ENCODE measurements around the gene MRFAP1L1.

The MRFAP1L1 gene

DNA sequence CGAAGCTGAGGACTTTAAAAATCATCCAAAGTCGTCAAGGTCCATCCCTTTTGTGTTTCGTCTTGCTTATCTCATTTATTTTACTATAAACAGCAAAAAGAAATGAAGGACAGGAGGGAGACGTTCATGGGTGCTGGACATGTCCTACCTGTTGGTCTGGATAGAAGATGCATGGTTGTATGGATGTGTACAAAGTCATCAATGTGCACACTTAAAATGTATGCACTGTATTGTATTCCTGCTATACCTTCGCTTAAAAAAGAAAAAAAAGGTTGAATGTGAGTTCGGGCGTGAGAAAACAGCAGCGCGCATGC, 6.0 kb upstream of the MRFAP1L1 start:
- DNase-seq, result no peak

DNA sequence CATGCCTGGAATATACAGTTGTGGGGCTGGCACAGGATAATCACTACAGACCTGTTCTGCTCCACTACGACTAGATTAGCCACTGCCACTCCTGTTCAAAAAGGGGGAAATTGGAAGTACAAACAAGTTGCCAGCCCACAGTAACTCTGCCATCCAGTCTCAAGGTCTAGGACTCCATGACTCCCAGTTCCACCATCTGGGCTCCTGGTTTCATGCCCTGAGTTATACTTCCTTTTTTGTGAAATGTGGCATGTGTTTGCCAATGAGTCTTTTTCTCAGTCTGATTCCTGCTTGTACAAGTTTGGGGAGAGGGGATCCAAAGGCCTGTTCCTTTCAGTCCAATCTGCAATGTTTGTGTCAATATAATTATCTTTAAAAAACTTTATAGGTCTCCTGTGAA, 5.3 kb upstream of the MRFAP1L1 start:
- no peak for DNase-seq

DNA sequence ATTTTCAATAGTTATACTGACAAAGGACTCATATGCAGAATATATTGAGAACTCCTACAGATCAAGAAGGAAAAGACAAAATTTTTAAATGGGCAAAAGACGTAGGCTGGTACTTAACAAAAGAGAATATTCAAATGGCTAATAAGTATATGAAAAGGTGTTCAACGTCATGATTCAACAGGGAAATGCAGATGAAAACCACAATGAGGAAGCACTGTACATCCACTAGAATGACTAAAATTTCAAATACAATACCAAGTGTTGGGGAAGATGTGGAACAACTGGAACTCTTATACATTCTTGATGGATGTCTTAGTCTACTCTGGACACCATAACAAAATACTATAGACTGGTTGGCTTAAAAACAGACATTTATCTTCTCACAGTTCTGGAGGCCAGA, 1.3 kb upstream of the MRFAP1L1 start:
- DNase-seq, result no peak

DNA sequence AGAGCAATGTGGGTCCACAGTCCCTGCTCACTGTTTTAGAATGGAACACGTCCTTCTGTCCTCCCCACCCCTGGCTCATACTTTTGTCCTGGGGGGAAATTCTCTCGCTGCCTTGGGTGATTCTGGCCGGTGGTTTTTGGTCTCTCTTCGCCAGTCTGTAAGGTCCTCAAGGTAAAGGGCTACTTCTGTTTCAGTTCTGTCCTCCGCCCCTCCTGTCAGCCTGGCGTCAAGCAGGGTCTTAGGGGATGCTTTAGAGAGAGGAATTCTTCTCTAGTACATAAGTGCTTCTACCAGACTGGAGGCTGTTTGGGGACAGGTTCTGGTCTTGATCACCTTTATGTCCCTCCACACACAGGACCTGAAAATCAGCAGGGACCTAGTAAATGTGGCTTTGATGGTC, 617 bp upstream of the MRFAP1L1 start:
- DNase-seq, result no peak

DNA sequence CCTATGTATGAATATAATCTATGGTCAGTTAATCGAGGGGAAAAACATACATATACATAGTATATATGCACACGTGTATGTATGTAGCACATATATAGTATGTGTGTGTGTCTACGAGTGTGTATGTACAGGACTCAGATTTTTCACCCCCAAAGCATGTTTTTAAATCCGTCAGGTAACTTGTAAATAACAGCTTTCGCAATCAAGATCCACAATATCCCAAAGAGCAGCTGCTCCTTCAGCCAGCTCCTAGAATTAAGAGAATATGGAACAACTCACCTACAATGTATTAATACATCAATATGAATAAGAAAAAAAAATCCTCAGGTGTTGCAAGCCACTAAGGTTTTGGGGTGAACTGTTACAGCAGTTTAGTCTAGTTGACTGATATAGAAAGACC, 3.5 kb downstream of the MRFAP1L1 start:
- DNase-seq, result no peak

DNA sequence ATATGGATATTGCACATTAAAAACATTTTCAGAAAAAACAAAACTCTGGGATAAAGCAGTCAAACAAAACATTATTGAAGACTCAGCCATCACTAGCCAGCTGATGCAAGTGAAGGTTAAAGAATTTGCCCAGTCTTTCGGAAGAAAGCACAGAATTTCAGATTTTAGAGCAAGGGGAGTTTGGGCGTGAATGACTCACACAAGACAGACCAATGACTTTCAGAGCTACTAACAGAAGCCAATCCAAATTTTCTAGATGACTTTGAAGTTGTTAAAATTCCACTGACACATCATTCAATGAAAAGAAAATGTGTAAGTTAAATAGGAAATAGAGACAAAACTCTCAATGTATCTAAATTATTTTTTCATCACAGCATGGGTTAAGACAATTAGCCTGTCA, 4.0 kb downstream of the MRFAP1L1 start:
- no peak for DNase-seq

DNA sequence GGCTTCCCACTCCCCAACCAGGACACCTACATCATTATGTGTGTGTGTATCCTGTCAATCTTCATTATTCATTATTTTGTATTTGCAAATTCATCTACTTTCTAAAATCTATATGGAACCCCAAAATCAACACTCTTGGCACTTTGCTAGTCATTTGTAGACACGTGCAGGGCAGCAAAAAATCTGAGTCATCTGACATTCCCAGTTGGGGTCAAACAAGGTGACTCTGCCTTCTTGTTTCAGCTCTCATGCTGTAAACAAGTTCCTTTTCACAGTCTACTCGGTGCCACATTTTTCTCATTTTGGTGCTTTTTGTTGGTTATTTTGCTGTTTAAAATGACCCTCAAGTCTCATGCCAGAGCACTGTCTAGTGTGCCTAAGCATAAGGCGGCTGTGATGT, 5.9 kb downstream of the MRFAP1L1 start:
- DNase-seq, result no peak

DNA sequence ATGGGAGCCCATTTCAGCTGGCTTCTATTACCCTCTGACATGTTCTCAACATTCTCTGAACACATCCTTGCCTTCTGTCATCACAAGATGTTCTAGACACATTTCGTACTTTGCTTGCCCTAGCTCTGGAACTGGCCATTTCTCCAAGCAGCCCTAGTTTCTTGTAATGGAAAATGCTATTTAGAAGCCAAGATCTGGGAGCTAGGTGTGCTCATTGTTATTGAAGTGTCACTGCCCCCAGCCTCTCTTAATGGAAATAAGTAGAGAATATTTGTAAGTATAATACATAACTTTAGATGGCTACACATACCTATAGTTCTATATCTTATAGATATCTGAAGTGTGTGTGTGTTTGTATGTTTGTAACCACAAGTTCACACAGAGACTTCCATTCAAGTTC, 6.9 kb downstream of the MRFAP1L1 start:
- no peak for DNase-seq

DNA sequence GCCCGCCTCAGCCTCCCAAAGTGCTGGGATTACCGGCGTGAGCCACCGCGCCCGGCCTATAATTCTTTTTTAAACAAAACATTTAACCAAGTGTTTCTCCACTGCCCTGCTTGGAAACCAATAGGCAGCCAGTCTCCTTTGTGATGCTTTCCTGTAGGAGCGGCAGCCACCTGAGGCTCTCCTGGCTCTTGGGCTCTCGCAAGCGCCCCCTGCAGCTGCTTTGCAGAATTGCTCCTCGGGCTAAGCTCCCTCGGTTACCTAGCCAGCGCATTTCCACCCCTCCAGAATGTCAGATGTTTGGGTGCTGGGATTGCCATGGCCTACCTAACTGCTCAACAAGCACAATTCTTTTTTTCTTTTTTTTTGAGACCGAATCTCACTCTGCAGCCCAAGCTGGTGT, 8.3 kb downstream of the MRFAP1L1 start:
- DNase-seq, result no peak

DNA sequence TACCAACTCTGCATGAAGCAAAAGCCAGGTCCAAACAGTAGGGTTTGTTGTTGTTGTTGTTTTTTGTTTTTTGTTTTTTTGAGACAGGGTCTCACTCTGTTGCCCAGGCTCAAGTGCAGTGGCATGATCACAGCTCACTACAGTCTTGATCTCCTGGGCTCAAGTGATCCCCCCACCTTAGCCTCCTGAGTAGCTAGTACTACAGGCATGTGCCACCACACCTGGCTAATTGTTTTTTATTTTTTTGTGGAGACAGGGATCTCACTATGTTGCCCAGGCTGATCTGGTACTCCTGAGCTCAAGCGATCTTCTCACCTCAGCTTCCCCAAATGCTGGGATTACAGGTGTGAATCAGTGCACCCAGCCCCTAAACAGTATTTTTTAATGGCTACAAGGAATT, 9.8 kb downstream of the MRFAP1L1 start:
- DNase-seq, result no peak

DNA sequence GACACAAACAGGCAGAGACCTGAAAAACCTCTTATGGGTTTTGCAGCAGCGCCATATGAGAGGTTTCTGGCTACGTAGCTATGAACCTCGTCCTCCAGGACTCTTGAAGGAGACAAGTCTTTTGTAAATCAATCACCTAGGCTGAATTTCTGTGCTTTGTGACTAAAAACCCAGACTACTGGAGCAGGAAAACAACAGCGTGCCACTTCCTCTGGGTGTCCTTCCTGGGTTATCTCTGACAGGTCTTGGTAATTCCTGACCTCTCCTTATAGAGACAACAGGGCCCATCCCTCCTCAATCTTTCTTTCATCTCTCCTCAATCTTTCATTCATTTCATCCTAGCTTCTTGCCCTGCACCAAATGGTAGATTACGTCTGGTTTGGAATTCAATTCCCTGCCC, 10.3 kb downstream of the MRFAP1L1 start:
- no peak for DNase-seq

DNA sequence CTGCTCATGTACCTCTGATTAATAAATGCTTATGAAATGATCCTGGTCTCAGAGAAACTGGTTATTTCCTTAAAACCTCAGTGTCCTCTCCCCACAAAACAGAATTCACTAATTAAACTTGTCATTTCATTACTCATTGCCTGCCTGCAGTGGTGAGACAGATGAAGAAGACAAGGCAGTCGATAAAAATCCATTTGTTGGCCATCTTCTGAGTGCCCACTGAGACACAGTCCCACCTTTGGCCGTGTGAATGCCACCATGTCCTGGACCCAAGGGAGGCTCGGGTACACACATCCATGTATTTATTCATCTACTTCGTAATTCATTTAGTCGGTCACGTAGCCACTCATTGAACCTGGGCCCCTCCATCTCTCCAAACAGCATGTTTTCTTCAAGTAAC, 12.5 kb downstream of the MRFAP1L1 start:
- DNase-seq, result no peak

DNA sequence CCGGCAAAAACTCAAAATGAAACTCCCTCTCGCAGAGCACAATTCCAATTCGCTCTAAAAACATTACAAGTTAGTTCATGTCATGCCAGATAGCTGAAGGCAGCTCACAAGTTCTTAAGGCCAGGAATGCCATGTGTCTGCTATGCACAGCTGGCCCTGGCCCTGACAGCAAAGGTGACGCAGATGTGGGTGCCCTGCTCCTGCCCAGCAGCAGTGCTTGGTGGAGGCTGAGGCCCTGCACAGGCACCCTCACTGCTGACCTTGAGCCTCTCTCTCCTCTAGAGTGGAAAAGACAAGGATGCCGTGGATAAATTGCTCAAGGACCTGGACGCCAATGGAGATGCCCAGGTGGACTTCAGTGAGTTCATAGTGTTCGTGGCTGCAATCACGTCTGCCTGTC, 13.1 kb downstream of the MRFAP1L1 start:
- DNase-seq, result no peak

DNA sequence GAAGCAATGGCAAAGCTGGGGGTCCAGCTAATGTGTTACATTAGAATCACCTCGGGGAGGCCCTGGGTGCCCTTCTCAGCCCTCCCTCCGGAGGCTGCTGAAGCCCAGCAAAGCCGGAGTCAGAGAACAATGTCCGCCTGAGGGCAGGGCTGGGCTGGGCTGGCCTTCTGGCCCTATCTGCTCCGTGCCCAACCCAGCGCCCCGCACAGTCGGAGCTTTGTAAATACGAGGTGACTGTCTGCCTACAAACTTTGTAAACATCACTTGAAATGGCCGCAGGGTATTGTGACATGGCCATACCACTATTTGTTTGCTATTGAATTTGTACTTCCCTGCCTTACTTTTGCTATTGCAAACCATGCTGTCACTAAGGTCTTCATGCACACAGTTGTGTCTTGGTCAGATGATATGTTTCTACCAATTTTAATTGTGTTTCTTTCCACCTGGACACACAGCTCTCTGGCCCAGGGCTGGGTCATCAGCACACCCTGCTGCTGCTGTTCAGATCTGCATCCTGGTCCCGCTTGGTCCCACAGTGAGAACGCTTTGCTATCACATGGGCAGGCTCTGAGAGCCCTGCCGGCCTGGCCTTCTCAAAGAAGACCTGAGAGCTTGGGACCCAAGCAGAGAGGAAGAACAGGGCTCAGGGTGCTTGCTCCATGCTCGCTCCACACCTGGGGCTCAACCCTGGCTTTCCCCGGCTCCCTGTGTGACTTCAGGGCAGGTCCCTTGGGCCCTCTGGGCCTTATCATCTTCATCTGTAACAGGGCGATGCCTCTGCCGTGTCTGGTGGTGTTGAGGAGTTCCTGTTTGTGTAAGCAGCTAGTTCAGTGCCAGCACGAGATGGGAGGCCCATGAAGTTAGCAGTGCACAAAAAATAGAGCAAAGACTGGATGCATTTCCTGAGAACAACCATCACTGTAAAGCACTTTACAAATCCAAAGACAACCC, 13.7 kb downstream of the MRFAP1L1 start:
- DNase-seq, result no peak

DNA sequence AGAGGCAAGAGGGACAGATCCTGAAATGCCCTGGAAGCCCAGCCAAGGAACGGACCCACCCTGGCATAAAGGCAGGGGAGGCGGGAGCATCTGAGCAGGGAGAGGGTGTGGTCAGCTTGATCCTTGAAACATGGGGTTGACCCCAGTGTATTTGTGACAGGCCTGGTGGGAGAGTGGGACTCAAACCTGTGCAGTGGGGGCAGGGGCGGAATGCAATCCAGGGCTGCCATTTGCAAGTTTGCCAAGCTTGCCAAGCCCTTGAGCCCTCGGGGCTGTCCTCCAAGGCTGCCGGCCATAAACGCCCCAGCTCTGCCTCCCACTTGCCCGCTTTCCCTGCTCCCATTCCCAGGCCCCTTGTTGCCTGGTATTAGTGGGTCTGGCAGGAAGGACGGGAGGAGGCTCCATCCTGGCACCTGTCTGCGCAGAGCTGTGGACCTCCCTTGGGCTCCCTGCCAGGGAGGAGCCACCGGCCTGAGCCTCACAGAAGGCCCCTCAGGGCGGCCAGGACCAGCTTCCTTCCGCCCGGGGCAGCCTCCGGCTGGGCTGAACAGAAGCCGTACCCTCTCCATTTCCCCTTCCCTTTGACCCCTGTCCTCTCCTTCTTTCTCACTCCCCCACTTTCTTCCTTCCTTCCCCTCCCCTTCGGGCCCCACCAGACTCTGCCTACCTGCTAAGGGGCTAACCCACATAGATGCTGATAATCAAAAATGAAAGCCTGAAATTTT, 15.3 kb downstream of the MRFAP1L1 start:
- no peak for DNase-seq

DNA sequence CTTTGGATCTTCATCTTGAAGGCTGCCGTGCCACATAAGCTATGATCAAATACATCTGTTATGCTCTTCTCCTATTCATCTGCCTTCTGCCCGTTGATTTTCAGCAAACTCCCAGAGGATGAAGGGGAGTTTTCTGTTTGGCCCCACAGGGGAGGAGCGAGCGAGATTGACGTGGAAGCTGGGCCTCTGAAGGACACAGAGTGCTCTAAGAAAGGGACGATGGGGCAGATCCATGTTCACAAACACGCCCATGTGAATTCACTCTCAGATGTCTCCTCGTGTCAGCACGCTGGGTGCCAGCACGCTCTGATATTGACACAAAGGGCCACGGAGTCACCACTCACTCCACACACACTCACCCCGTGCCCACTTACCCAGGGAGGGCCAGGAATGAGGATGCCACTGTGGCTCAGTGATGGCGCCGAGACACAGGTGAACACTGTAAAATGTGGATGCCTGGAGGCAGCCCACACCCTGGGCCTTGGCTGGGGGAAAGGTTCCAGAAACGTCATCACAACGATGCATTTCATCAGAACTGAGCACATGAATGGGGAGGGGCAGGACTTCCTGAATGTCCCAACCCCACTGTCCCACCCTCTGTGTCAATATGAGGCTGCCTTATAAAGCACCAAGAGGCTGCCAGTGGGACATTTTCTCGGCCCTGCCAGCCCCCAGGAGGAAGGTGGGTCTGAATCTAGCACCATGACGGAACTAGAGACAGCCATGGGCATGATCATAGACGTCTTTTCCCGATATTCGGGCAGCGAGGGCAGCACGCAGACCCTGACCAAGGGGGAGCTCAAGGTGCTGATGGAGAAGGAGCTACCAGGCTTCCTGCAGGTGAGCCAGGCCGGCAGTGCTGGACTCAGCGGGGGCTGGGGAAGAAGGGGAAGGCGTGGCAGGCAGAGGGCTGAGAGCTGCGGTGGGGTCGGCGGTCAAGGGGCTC, 16.2 kb downstream of the MRFAP1L1 start, which contains the start of gene S100P:
Gene S100P (plus strand): TSS at position 648 of the 946 bp plus-strand sequence. CDS start 55 bp downstream, at position 703.
- DNase-seq, result no peak

DNA sequence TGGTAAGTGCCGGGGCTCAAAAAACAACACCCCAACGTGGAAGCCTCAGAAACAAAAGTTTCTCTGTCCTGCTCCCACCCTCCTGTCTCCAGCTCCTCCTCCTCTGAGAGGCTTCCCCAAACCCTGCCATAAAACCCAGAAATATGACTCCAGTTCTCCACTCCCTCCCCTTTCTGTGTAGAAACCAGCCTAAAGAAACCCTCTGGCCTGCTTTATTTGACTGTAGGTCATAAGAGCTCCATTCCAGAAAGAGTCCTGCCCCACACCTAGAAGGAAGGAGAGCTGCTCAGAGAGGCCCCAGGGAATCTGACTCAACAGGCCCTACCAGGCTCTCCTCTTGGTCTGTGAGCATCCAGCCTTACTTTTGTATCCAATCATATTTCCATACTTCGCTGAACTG, 16.9 kb downstream of the MRFAP1L1 start:
- no peak for DNase-seq

DNA sequence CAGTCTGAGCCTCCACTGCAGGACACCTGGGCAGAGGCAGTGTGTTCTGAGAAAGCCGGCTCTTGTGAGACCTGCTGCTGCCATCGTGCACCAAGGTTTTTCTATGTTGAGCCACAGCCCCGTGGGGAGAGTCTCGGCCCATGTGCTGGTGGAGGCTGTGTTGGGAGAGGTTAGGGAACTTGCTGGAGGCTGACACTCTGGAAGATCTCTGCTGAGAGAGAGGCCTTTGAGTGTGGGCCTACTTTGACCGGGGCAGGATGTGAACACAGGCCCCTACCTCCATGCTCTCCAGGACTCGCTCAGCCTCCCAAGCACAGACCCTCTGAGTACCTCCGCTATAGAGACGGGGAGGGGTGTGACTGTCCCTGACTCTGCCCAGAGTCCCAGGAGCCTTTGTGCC, 17.3 kb downstream of the MRFAP1L1 start:
- no peak for DNase-seq

DNA sequence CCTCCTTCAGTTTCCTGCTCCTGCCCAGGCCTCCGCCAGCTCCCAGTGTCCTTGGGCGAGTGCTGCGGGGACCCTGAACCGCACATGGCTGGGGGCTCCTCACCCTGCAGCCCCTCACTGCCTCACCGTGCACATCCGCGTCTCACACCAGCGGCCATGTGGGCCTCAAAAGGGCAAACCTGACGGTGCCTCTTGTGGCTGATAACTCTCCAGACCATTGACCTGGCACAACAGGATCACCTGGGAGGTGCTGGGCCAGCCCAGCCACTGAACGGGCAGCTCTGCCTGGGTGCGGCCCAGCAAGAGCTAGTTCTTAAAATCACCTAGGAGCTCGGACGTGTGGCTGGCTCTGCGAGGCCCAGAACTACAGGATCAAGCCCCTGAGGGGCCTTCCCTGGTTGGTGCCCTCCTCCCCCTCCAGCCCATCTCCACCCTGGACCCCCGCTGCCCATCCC, 20.1 kb downstream of the MRFAP1L1 start:
- DNase-seq, result no peak

DNA sequence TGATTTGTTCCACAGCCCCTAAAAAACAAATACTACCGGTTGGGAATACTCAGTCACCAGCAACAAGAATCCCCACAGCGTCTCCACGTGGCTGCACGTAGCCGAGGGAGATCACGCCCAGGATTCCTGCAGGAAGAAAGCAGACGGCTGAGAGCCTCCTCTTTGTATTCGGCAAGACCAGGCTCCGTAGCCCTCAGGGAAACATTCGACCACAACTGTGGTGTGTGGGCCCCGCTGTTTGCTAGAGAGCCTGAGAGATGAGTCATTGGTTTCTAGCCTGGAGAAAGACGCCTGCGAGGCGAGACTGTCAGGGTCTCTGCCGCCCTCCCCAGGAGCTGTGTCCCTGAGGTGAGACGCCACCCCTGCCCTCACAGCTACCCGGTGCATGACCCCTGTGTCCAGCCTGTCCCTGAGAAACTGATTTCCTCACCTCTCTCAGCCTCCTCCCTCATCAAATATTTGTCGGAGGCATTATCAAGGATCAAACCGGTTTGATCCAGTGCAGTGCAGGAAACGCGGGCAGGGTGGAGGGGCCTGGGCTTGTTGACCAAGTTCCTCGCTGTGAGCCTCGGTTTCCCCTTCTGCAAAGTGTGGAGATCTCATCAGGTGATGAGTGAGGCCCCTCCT, 20.7 kb downstream of the MRFAP1L1 start:
- no peak for DNase-seq

DNA sequence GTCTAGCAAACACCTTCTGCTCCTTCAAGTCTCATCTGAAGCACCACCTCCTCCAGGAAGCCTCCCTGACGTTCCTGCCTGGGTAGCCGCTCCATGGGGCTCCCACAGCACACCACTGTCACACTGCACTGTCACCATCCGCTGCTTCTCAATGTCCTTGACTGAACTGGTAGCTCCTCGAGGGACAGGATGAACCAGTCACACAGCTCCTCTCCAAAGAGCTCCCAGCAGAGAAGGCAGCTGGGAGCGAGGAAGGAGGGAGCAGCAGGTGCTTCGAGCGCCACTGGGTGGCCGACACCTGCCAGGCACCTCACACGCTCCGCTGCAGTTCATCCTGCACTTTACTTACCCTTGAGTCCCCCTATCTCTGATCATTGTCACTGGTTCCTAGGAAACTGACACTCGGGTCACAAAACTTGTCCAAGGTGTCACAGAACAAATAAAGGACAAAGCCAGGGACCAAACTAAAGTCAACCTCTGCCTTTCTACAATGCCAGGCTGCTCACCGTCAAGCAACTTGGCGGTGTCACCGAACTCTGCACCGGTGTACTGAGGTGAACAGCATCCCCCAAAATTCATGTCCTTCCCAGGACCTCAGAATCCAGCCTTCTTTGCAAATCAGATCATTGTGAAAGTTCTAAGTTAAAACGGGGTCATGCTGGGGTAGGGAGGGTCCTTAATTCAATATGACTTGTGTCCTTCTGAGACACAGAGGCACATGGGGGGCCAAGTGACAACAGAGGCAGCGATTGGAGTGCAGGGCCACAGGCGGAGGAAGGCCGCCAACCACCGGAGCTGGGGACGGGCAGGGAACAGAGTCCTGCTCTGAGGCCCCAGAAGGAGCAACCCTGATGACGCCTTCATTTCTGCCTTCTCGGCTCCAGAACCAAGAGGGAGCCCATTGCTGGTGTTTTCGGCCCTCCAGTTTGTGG, 21.5 kb downstream of the MRFAP1L1 start:
- DNase-seq, result no peak

Measured in NCI-H1048 (cell line).